COR-L47 (cell line): ENCODE results near the gene GALNT16.
A peak's percentile ranks its signal among the peaks of the same experiment; 100 is the strongest.
"Not testable (repeated sequence)": the region's sequence is repeated elsewhere in the genome, so short reads cannot be mapped to it uniquely, and the experiment has no call there.

Source experiments
- DNase-seq: peaks from one replicate; lab custom pipeline; 2025; lab: John Stamatoyannopoulos, UW

Gene GALNT16

DNA sequence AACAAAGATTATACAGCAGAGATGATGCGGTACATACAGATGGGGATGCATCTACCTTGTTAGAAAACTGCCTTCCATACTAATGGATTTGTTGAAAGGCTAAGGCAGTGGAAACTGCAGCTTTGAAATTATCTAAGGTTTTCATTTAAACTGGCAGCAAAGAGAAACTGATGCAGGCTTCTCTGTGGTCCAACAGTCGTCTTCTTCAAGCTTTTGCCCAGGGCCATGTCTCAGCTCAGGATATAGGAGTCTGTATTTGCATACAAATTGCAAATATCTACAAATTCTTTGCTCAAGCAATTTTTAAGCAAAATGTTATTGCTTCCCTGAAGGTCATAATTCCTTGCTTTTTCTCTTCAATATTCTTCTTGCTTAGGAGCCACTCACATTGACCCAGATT, 104.4 kb downstream of the GALNT16 start:
- DNase-seq = no peak

DNA sequence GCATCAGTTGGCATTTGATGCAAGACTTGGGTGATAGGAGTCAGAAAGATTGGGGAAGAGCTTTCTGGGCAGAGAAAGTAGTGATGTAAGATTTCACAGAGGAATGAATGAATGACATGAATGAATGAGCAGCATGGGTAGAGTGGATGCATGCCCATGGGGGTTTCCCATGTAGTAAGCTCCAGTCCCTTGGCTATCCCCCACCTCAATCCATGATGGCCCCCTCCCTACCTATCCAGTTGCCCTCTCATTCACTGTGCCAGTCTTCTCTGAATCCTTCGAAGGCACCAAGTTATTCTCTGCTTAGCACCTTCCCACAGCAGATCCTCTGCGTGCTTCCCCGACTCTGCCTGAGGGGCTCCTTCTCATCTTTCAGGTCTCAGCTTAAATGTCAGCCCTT, 106.1 kb downstream of the GALNT16 start:
- DNase-seq = no peak

DNA sequence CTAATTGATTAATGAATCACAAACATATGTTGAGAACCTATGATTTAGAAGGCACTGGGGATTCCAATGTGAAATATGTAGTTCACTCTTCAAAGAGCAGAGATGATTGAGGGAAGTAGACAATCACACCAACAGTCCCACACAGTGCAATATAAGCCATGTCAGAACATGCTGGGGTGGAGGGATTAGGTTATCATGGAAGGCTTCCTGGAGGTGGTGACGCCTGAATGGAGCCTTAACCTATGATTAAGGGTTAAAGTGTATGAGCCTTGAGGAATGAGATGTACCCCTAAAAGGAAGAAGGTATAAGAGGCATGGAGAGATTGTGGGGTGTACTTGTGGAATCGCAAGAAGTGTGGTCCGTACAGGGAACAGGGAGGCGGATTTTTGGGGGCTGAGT, 106.8 kb downstream of the GALNT16 start:
- no peak for DNase-seq

DNA sequence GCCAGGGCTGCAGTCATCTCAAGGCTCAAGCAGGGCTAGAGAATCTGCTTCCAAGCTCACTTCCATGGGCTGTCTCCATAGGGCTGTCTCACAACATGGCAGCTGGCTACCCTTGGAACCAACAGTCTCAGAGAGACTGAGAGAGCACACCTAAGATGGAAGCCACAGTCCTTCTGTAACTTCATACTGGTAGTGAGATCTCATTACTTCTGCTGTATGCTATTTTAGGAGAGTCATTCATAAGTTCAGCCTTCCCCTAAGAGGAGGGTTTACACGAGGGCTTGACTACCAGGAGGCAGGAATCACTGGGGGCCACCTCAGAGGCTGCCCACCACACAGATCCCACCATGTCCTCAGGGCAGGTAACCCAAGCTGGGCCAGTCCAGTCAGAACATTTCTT, 108.4 kb downstream of the GALNT16 start:
- DNase-seq = no peak

DNA sequence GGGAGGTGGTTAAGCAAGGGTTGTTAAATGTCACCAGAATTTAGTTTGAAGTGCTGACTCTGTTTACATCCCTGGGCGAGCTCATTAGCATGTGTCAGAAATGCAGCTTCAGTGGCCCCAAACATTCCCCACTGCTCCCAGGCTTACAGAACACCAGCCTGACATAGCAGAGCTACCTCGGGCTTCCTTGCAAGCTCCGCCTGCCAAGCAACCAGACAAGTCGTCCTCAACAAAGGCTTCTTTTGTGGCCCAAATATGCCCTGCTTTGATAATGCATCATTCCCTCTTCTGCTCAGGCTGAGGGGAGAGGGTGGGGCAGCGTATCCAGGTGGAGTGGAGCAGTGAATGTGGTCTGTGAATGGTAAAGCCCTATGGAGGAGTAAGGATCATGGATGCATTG, 110.1 kb downstream of the GALNT16 start:
- DNase-seq = no peak

DNA sequence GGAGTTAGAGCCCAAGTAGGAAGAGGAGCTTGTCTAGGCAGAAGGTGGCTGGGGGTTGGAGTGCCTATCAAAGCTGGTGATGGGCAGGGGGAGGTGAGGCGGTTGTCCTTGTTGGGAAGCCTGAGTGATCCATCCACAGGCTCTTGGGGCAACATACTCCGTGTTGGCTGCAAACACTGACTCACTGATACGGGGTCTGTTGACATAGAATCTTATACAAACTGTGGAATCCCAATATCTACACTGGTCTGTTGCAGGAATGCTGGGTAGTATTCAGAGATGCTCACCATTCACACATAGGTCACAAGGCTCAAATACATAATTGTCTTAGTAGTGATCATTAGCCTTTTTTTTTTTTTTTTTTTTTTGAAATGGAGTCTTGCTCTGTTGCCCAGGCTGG, 112.2 kb downstream of the GALNT16 start:
- DNase-seq = no peak

DNA sequence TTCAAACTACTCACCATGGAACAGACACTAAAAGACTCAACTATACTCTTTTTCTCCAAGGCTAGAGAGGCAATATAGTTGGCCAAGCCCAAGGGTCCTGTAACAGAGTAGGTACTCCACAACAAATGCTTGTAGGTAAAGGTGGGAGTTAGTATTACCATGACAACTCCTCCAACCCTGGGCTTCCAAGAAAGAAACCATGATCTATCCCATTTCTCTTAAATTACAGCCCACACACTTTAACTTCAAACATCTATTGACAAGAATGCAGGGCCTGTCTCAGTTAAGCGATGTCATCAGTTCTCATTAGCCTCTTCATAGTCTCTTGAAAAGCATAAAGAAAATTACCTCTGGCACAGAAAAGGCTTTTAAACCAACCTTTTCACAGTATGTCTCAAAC, 113.1 kb downstream of the GALNT16 start:
- no peak for DNase-seq

DNA sequence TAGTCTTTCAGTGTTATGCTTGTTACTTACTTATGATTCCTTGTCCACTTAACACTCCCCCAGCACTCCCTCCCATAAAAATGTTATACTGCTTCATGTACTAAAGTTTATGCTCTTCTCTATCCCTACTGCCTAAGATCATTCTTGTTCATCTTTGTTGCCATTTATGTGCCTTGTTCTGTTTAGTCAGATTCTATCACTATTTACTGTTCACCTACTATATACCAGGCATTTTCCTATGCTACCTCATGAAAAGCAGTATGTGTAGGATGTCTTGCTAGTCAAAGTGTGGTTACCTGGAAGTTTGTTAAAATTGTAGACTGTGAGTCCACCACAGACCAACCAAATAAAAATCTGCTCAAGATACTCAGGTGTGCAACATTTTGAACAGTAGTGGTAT, 114.3 kb downstream of the GALNT16 start:
- no peak for DNase-seq

DNA sequence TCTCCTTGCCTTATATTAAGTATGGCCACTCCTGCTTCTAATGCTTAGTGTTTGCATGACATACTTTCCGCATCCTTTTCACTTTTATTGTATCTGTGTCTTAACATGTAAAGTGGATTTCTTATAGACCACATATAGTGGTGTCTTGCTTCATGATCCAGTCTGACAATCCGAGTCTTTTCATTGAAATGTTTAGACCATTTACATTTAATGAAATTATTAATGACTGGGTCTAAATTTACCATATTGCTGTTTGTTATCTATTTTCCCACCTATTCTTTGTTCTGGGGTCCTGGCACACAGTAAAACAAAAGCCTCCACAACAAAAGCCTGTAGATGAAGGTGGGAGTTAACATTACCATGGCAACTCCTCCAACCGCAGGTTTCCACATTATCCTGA, 115.2 kb downstream of the GALNT16 start:
- DNase-seq = no peak

DNA sequence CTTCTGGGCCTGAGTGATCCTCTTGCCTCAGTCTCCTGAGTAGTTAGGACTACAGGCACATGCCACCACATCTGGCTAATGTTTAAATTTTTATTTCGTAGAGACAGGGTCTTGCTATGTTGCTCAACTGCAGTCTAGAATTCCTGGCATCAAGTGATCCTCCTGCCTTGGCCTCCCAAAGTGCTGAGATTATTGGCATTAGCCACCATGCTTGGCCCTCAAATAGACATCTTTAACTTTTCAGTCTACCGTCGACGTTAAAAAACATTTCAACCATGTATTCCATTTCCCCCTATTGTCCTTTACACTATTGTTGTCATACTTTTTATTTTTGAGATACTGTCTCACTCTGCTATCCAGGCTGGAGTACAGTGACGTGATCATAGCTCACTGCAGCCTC, 115.8 kb downstream of the GALNT16 start:
- no peak for DNase-seq

DNA sequence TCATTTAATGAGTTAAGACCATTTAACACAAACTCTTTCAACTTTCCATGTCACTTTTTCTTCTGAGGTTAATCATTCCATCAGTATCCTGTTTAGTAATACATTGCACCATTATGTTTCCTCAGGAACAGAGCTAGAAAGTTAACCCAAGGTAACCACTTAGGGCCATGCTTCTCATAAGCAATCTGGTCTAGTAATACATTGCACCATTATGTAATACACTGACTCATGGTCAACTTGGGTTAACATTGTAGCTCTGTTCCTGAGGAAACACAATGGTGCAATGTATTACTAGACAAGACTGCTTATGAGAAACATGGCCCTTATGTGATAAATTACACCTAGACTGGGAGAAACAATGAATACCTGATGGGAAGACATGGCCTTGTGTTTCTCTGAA, 116.5 kb downstream of the GALNT16 start:
- DNase-seq = no peak

DNA sequence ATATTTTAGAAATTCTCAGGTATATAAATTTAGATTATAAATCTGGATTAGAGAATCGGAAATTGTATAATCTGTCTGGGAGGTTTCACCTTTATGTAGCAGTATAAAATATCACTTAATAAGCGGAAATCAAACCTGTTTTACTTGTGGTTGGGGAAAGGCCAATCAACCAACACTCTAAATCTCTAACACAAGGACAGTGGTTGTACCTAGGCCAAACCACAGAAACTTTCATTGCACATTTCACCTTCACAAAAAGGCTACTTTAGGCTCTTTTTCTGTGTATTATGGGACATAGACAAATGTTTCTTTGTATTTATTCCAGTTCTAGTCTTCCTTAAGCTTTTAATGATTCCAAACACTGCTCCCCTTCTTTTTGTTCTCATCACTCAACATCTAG, 118.3 kb downstream of the GALNT16 start:
- DNase-seq = no peak

DNA sequence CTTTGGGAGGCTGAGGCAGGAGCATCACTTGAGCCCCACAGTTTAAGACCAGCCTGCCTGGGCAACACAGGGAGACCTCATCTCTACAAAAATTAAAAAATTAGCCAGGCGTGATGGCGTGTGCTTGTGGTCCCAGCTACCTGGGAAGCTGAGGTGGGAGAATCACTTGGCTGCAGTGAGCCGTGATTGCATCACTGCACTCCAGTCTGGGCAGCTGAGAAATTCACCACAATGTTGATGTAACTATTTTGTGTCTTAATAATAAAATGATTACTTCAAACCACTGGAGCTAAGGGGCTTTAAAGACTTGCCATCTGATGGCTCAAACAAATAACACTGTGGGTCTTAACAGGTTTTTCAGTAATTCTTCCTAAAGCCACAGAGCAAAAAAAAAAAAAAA, 127.4 kb downstream of the GALNT16 start:
- DNase-seq = no peak

DNA sequence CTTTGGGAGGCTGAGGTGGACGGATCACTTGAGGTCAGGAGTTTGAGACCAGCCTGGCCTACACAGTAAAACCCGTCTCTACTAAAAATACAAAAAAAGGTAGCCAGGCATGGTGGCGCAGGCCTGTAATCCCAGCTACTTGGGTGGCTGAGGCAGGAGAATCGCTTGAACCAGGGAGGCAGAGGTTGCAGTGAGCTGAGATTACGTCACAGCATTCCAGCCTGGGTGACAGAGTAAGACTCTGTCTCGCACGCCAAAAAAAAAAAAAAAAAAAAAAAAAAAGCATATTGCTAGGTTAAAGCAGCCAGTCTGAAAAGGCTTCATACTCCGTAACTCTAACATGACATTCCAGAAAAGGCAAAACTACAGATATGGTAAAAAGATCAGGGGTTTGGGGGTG, 131.4 kb downstream of the GALNT16 start:
- not testable (repeated sequence) for DNase-seq

DNA sequence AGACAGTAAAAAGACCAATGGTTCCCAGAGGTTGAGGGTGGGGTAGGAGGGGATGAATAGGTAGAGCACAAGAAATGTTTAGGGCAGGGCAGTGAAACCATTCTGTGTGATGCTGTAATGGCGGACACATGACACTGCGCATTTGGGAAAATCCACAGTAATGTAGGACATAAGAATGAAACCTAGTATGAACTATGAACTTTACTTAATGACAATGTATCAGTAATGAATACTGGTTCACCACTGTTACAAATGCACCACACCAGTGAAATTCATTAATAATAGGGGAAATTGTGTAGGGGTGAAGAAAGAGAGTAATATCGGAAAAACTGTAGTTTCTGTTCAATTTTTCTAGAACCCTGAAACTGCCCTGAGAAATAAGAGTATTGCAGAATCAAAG, 132.5 kb downstream of the GALNT16 start:
- no peak for DNase-seq

DNA sequence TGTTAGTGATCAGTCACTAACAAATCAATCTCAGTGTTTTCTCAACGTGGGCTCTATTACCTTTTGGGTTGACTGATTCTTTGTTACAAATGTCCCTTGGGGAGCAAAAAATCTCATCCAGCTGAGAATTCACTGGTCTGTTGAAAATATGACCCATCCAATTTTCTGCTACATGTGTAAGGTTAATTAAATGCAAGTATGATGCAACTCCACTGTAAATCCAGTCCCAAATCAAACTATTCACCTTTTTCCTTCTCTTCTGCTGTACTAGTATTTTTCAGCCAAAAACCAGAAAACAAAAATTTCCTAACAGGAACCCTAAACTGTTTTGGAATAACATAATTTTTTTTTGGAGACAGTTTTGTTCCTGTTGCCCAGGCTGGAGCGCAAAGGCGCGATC, 136.0 kb downstream of the GALNT16 start:
- no peak for DNase-seq

DNA sequence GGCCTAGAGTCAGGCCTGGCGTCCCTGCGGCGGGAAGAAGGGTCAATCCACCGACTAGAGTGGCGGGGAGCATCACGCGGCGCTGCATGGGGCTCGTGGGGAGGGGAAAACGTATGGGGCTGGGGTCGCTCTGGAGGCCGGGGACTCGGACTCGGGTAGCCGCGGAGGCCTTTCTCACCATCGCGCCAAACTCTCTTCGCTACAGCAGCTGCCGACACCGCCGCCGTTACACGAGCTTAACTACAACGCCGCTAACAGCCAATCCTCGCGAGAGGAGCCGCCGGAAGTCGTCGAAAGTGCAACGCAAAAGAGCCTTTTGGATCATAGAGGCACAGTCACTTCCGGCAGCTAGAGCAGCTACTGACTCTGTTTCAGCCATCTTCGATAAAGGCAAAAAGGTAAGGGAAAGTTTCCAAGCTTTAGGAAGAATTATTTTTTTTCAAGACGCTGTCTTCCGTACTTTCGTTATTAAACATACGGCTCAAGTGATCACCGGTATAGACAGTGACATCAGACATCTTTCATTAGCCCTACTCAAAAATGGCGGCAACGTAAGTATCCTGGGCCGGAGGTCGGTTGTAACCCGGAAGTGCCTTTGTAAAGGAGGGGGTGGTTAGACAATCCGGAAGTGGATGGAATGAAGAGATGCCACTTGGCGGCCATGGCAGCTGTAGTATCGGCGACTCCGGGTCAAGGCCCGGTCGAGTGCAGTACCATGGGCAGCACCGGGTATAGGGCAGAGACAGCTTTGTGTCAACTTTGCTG, 138.3 kb downstream of the GALNT16 start, which contains the start of the genes ERH and SLC39A9:
TSS of gene ERH (minus strand) at position 247 of the 765 bp plus-strand sequence. CDS start at position 181, 66 bp downstream.
TSS of gene SLC39A9 (plus strand) at position 640 of the 765 bp plus-strand sequence. CDS start 678 bp downstream, outside the sequence.
- peak; percentile 96 for DNase-seq

DNA sequence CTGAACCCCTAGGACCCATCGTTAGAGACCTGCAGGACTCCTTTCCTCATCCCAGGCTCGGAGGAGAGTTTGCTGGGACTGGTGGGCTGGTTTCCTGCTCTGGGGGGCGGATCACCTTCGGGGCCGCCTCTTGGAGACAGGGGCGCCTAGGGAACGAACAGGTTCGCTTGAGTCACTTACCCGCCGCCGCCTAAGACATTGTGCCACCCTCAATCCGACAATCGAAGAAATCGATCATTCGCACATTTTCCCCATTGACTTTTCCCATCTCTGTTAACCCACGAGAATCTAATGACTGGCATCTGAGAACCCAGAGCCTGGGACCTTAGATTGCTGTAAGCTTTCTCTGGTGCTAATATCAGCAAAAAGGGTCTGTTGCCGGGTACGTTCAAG, 138.9 kb downstream of the GALNT16 start:
- DNase-seq = no peak

DNA sequence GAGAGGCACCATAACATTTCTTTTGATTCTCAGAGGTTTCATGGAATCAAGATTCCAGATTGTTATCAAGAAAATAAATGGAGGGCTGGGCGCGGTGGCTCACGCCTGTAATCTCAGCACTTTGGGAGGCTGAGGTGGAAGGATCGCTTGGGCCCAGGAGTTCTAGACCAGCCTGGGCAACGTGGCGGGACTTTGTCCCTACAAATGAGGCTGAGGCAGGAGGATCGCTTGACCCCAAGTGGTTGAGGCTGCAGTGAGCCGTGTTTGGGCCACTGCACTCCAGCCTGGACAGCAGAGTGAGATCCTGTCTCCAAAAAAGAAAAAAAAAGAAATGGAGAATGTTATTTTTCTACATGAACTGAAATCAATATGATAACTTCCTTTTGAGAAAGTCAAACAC, 139.8 kb downstream of the GALNT16 start:
- DNase-seq = no peak

DNA sequence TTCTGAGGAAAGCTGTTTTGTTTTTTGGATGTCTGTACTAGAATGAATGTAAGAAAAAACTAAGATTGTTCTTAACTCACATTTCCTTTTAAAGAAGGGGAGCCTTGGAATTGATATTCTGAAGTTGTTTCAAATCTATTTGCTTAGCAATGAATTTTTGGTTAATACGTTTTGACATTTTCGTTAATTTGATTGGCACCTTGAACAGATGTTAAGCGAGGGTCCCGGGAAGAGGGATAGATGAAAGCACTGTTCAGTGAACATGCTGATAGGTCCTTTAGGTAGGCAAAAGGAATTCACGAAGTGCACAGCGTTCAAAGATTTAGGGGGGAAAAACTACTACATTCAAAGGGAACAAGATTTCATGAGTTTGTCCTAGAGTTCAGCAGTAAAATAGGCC, 140.2 kb downstream of the GALNT16 start:
- no peak for DNase-seq

DNA sequence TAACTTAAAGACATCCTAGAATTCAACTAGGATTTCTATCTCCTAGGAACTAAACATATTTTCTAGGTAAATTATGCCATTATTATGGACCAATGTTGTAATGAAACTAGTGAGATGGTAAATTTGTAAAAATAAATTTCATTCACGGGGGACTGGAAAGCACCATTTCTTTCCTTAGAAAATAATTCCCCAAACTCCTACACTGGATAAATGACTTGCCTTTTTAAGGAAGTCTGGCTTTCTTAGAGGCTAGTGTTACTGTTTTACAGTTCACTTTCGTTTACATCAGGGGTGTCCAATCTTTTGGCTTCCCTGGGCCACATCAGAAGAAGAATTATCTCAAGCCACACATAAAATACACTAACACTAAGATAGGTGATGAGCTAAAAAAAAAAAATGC, 141.9 kb downstream of the GALNT16 start:
- no peak for DNase-seq

DNA sequence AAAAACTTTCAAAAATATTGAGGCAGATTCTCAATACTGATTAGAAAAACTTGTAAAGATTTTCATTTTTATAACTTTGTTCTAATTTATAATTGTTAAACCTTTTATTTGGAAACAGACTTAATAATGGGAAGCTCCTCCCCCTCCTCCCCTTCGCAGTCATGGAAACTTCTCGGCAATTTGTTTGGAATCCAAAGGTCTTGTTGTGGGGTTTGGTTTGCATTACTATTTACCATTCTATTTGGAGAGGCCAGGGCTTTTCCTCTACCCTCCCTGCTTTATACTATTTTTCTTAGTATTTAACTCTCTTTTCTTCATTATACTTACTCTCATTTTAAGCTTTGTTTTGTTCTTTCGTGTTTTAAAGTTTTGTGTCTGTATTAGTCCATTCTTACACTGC, 144.5 kb downstream of the GALNT16 start:
- no peak for DNase-seq

DNA sequence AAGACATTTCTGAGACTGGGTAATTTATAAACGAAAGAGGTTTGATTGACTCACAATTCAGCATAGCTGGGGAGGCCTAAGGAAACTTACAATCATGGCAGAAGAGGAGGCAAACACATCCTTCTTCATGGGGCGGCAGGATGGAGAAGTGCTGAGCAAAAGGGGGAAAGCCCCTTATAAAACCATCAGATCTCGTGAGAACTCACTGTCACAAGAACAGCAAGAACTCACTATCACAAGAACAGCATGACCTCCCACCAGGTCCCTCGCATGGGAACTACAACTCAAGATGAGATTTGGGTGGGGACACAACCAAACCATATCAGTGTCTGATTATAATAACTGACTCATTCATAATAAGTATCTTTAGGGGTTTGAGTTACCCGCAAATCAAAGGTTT, 144.9 kb downstream of the GALNT16 start:
- no peak for DNase-seq

DNA sequence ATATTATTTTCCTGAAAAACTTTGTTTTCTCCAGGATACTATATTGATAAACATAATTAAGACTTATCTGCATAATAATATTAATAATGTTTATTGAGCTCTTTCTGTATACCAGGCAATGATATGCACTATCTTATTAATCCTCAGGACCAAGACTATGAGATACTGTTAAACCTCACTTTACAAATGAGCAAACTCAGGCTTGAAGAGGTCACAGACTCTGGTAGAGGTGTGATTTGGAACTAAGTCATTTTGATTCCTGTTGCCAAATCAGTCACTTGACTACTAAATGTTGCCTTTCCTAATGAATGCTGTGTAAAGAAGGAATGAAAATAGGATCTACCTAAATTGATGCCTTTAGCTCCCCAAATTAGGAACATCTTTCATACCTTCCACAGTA, 145.8 kb downstream of the GALNT16 start:
- DNase-seq = no peak
